HepG2 (cell line): ENCODE results near the gene MCFD2. TPM values are rescaled to one million over a fixed set of nuclear protein-coding genes. Genes with fewer than 3 reads are reported as not detected.

Experiments used
- ATAC-seq: fragments of 200-7000 bp; cut with Tn5 transposase; 3 replicates; pipeline ENCODE4 v1.9.1; 2020; ENCODE audit warnings: mild to moderate bottlenecking, moderate library complexity
- BruUV-seq: library from RNA; stranded (reverse); fragments of 400-500 nt; replicated peaks from 2 replicates; lab custom pipeline; 2021; lab: Mats Ljungman, UMichigan
- CTCF ChIA-PET: fragments of 300-600 bp; formaldehyde crosslinking; extraction: SDS; loops from one replicate; lab custom pipeline; 2021; ENCODE audit warnings: low total read pairs, inconsistent platforms, low intra/inter-chr PET ratio; lab: Yijun Ruan, JAX
- POLR2A ChIA-PET: fragments of 350-600 bp; sonication (Branson Sonifier 250); formaldehyde crosslinking; loops from one replicate; lab custom pipeline; 2020; ENCODE audit warnings: antibody characterized with exemption, inconsistent platforms; lab: Yijun Ruan, JAX
- DNase-seq: peaks from one replicate; pipeline ENCODE4 v3.0.0-alpha.2; 2015; ENCODE audit warnings: low spot score
- FAIRE-seq: peaks from 3 replicates; lab custom pipeline; 2011; peaks lifted over from hg19 to GRCh38; lab: Jason Lieb, UNC
- H2AFZ ChIP-seq: one replicate; pipeline ENCODE4 v1.6.1; 2011; ENCODE audit warnings: low read length, inconsistent platforms
- H3K27ac ChIP-seq: fragments of 300-600 bp; 3 replicates; pipeline ENCODE4 v1.8.0; 2011; ENCODE audit warnings: mixed run types, mild to moderate bottlenecking, mixed read lengths, low read length, inconsistent platforms; ENCODE audit not compliant: insufficient read depth; ENCODE audit errors: extremely low read length
- H3K27me3 ChIP-seq, 2 experiments: fragments of 200-600 bp in 1 of 2; 2 replicates in 1 of 2; 3 replicates in 1 of 2; pipeline versions ENCODE4 v1.6.0 to v1.8.0; 2011; ENCODE audit warnings: low read length in 2 of 2, mild to moderate bottlenecking in 2 of 2, moderate library complexity in 2 of 2, inconsistent platforms in 1 of 2; ENCODE audit not compliant: insufficient read depth in 2 of 2, control insufficient read depth in 1 of 2
- H3K36me3 ChIP-seq, 2 experiments: fragments of 200-600 bp in 1 of 2; replicated peaks in 1 of 2; 2 replicates in 1 of 2; 3 replicates in 1 of 2; pipeline versions ENCODE4 v1.5.1 to v1.8.0; 2011; ENCODE audit warnings: low read length in 2 of 2, inconsistent platforms in 1 of 2; ENCODE audit not compliant: insufficient read depth in 2 of 2, control insufficient read depth in 1 of 2
- H3K4me1 ChIP-seq: 2 replicates; pipeline ENCODE4 v1.5.1; 2012; ENCODE audit warnings: low read length, inconsistent platforms; ENCODE audit not compliant: insufficient read depth
- H3K4me2 ChIP-seq: 2 replicates; pipeline ENCODE4 v1.6.0; 2011; ENCODE audit warnings: low read depth, low read length, inconsistent platforms
- H3K4me3 ChIP-seq, 3 experiments: fragments of 200-600 bp in 1 of 3; sonication (generic), shearing (Covaris generic) in 1 of 3; replicated peaks in 1 of 3; 2 replicates each; pipeline ENCODE4 v1.5.1; 2011 to 2016; ENCODE audit warnings: low read length in 3 of 3, inconsistent platforms in 2 of 3, low read depth in 2 of 3, mild to moderate bottlenecking in 2 of 3, control low read depth in 1 of 3, mixed read lengths in 1 of 3; ENCODE audit not compliant: insufficient read depth in 1 of 3
- H3K79me2 ChIP-seq: one replicate; pipeline ENCODE4 v1.6.1; 2011; ENCODE audit warnings: low read length, inconsistent platforms; ENCODE audit not compliant: insufficient read depth
- H3K9ac ChIP-seq: 2 replicates; pipeline ENCODE4 v1.6.0; 2011; ENCODE audit warnings: mild to moderate bottlenecking, low read depth, low read length, inconsistent platforms; ENCODE audit not compliant: insufficient read depth
- H3K9me3 ChIP-seq: 2 replicates; pipeline ENCODE4 v1.5.1; 2012; ENCODE audit warnings: mild to moderate bottlenecking, low read length
- H4K20me1 ChIP-seq: 2 replicates; pipeline ENCODE4 v1.6.0; 2011; ENCODE audit warnings: inconsistent platforms, mild to moderate bottlenecking, low read length, moderate library complexity; ENCODE audit not compliant: insufficient read depth
- ARID3A ChIP-seq: IDR thresholded peaks from 2 replicates; pipeline ENCODE4 v1.6.1; 2012; ENCODE audit warnings: low read depth, low read length, improper control_type of control experiment
- ATM ChIP-seq: fragments of 450-650 bp; IDR thresholded peaks from 2 replicates; pipeline ENCODE4 v1.7.1; 2017; ENCODE audit warnings: mild to moderate bottlenecking, borderline replicate concordance
- CEBPG ChIP-seq: IDR thresholded peaks from 2 replicates; pipeline ENCODE4 v1.6.1; 2016
- GFI1 ChIP-seq: sonication (generic); formaldehyde crosslinking; IDR thresholded peaks from 2 replicates; pipeline ENCODE4 v1.5.0; 2020; ENCODE audit warnings: missing genetic modification reagents, mild to moderate bottlenecking, borderline replicate concordance
- HNF4A ChIP-seq: sonication (generic); formaldehyde crosslinking; IDR thresholded peaks from 2 replicates; pipeline ENCODE4 v1.4.0; 2020; ENCODE audit warnings: missing genetic modification reagents
- KDM4B ChIP-seq: sonication (generic); formaldehyde crosslinking; IDR thresholded peaks from 2 replicates; pipeline ENCODE4 v1.4.0; 2020; ENCODE audit warnings: missing genetic modification reagents
- NR2F2 ChIP-seq: IDR thresholded peaks from 2 replicates; pipeline ENCODE4 v1.6.1; 2012; ENCODE audit warnings: low read depth, inconsistent platforms, borderline replicate concordance
- PHF21A ChIP-seq: sonication (generic); formaldehyde crosslinking; IDR thresholded peaks from 2 replicates; pipeline ENCODE4 v1.5.0; 2020; ENCODE audit warnings: mild to moderate bottlenecking, missing genetic modification reagents
- YEATS4 ChIP-seq: sonication (generic); formaldehyde crosslinking; IDR thresholded peaks from 2 replicates; pipeline ENCODE4 v1.4.0; 2020; ENCODE audit warnings: missing genetic modification reagents, borderline replicate concordance
- ZBTB44 ChIP-seq: sonication (generic); formaldehyde crosslinking; IDR thresholded peaks from 2 replicates; pipeline ENCODE4 v1.4.0; 2020; ENCODE audit warnings: missing genetic modification reagents
- ZNF276 ChIP-seq: sonication (generic); formaldehyde crosslinking; IDR thresholded peaks from 2 replicates; pipeline ENCODE4 v1.4.0; 2020; ENCODE audit warnings: mild to moderate bottlenecking, low read depth, missing genetic modification reagents
- ZNF503 ChIP-seq: sonication (generic); formaldehyde crosslinking; IDR thresholded peaks from 2 replicates; pipeline ENCODE4 v1.4.0; 2020; ENCODE audit warnings: missing genetic modification reagents
- ZNF782 ChIP-seq: sonication (generic); formaldehyde crosslinking; IDR thresholded peaks from 2 replicates; pipeline ENCODE4 v1.4.0; 2020; ENCODE audit warnings: missing genetic modification reagents, mild to moderate bottlenecking, borderline replicate concordance
- ZNF816 ChIP-seq: sonication (generic); formaldehyde crosslinking; IDR thresholded peaks from 2 replicates; pipeline ENCODE4 v1.8.0; 2022; ENCODE audit warnings: missing genetic modification reagents, mild to moderate bottlenecking, borderline replicate concordance
- WGBS: methylation state at CpG from one replicate; pipeline ENCODE4 v1.1.6; 2017; ENCODE audit warnings: low lambda C conversion rate; 5-methylcytosine and 5-hydroxymethylcytosine counted together
- in situ Hi-C: cut with HindIII; loops from 2 replicates; pipeline ENCODE4 v1.10.0; 2017; ENCODE audit warnings: low pct_unique_long_range_greater_than_20kb; ENCODE audit not compliant: extremely low pct_ligation_motif_present
- intact Hi-C: fragments of 100-400 bp; cut with micrococcal nuclease; formaldehyde crosslinking; loops from one replicate; pipeline ENCODE4 v1.10.0; 2022; ENCODE audit not compliant: unreplicated experiment
- polyA plus RNA-seq, 8 experiments: library from polyadenylated mRNA; depleted of rRNA in 3 of 8; stranded (reverse) in 7 of 8; unstranded in 1 of 8; fragments of >200 nt; fragmentation: Illumina TruSeq in 4 of 8; extraction: Trizol in 4 of 8; gene quantifications; 2 replicates each; pipeline versions ENCODE4 v1.2.1 to v1.2.3, GENCODE V29; 2011 to 2016; ENCODE audit warnings: low read depth in 4 of 8, missing spikeins in 1 of 8, mixed read lengths in 1 of 8; ENCODE audit not compliant: insufficient read depth in 1 of 8
- total RNA-seq, 5 experiments: library from RNA; depleted of rRNA; stranded (reverse); fragments of >200 nt; fragmentation: Illumina TruSeq; extraction: Trizol; gene quantifications; 2 replicates each; pipeline ENCODE4 v1.2.3, GENCODE V29; 2016; ENCODE audit warnings: low read depth in 1 of 5
- TF ChIP-seq, protein P1 (sequence below): sonication (generic); formaldehyde crosslinking; IDR thresholded peaks from 2 replicates; pipeline ENCODE4 v1.5.0; 2020; ENCODE audit warnings: mild to moderate bottlenecking, missing genetic modification reagents, borderline replicate concordance

Gene MCFD2
- total and polyA plus RNA-seq, 2 of the 13 experiments (the other 11 are each of a cell fraction or from before 2014, with no cell fraction given) = 183 to 232 TPM

DNA sequence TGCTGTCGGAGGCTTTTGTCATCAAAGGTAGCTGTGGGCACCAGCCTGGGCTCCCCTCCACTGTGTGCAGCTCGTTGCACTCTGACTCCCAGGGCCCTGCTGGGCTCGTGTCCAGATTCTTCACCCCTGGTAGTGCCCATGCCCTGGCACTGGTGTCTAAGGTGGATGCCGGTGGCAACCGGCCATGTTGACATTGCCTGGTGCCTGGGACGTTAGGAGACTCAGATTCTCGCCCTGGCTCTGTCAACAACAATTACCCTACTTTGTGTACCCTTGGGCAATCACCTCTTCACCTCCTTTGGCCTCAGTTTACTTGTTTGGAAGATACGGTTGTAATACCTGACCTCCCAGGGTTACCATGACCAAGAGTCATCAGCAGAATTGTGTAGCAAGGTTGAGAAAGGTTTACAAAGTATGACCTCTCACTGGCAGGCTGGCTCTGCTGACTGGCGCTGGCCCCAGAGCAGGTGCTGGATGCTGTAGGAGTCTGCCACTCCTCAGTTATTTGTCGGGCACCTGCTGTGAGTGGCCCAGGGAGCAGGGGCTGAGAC is 41.5 kb upstream of the MCFD2 start:
- POLR2A ChIA-PET = no interaction called here
- H4K20me1 ChIP-seq = no peaks in the 10 kb centered on the region
- H3K36me3 ChIP-seq = peaks cover 29 to 70% of the 10 kb centered on the region in 2 experiments
- peaks cover 28% of the 10 kb centered on the region for H3K4me1 ChIP-seq
- in situ Hi-C loops (no loop called here), intact Hi-C loops (no loop called here)
- no peak overlapping the region for H3K9ac ChIP-seq
- no peak overlapping the region for H2AFZ ChIP-seq
- CTCF ChIA-PET = no interaction called here
- no peaks in the 10 kb centered on the region for H3K27me3 ChIP-seq
- no TSS peak for BruUV-seq
- H3K4me3 ChIP-seq = no peak overlapping the region
- H3K9me3 ChIP-seq = no peaks in the 10 kb centered on the region
- H3K79me2 ChIP-seq = no peaks in the 10 kb centered on the region
- DNase-seq = no peak
- ATAC-seq = no peak
- no peak for FAIRE-seq
- WGBS = 89% methylated on average over 9 of the region's 10 CpGs
- H3K27ac ChIP-seq = no peak overlapping the region
- H3K4me2 ChIP-seq = no peak overlapping the region
- no peak for TF ChIP-seq GFI1
- no peak for TF ChIP-seq ZNF503
- TF ChIP-seq ZBTB44 = no peak
- TF ChIP-seq PHF21A (CRISPR knock-in tag) = no peak
- no peak for TF ChIP-seq NR2F2
- TF ChIP-seq YEATS4 (CRISPR knock-in tag) = no peak
- no peak for TF ChIP-seq ZNF816 (CRISPR knock-in tag)
- TF ChIP-seq, protein P1, sequence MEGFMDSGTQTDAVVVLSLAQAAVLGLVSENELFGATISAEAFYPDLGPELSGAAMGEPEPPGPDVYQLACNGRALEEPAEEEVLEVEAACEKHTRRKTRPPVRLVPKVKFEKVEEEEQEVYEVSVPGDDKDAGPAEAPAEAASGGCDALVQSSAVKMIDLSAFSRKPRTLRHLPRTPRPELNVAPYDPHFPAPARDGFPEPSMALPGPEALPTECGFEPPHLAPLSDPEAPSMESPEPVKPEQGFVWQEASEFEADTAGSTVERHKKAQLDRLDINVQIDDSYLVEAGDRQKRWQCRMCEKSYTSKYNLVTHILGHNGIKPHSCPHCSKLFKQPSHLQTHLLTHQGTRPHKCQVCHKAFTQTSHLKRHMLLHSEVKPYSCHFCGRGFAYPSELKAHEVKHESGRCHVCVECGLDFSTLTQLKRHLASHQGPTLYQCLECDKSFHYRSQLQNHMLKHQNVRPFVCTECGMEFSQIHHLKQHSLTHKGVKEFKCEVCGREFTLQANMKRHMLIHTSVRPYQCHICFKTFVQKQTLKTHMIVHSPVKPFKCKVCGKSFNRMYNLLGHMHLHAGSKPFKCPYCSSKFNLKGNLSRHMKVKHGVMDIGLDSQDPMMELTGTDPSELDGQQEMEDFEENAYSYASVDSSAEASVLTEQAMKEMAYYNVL = no peak
- TF ChIP-seq KDM4B (CRISPR knock-in tag) = no peak
- TF ChIP-seq ZNF782 (CRISPR knock-in tag) = no peak
- no peak for TF ChIP-seq HNF4A (CRISPR knock-in tag)
- TF ChIP-seq CEBPG = no peak
- TF ChIP-seq ZNF276 (CRISPR knock-in tag) = no peak
- TF ChIP-seq ATM = no peak
- TF ChIP-seq ARID3A = no peak
